OCI-LY7 (cell line): ENCODE data around the gene TAS2R1.

Source experiments
- CTCF ChIP-seq: fragments of 200-600 bp; sonication (generic); conservative IDR thresholded peaks from 2 replicates; pipeline ENCODE4 v1.5.1; 2014; ENCODE audit warnings: mild to moderate bottlenecking, antibody characterized with exemption, low read length, moderate library complexity, mixed read lengths
- EZH2phosphoT487 ChIP-seq: fragments of 200-600 bp; sonication (generic); IDR thresholded peaks from 2 replicates; pipeline ENCODE4 v1.6.1; 2018; ENCODE audit warnings: low read depth, borderline replicate concordance, mild to moderate bottlenecking, mixed run types, antibody characterized with exemption, low read length, moderate library complexity, mixed read lengths

GRCh38 chr5:9646843-9647242, 16.7 kb upstream of the TAS2R1 start:
- TF ChIP-seq CTCF = no peak
- no peak for TF ChIP-seq EZH2phosphoT487
